Brain microvascular endothelial cell (primary cell): ENCODE measurements around the gene WSCD2.

Experiments used
- DNase-seq: peaks from one replicate; pipeline ENCODE4 v3.0.0-alpha.2; 2020
- H3K27ac ChIP-seq: fragments of 250-450 bp; sonication (Bioruptor Pico); 2 replicates; pipeline ENCODE4 v1.5.1; 2020; ENCODE audit warnings: mild to moderate bottlenecking, moderate library complexity
- H3K27me3 ChIP-seq: fragments of 250-450 bp; sonication (Bioruptor Pico); replicated peaks from 2 replicates; pipeline ENCODE4 v1.5.1; 2020; ENCODE audit warnings: mild to moderate bottlenecking
- H3K36me3 ChIP-seq: fragments of 250-450 bp; sonication (Bioruptor Pico); replicated peaks from 2 replicates; pipeline ENCODE4 v1.5.1; 2020; ENCODE audit warnings: mild to moderate bottlenecking
- H3K4me3 ChIP-seq: 2 replicates; pipeline ENCODE4 v1.5.1; 2011; ENCODE audit warnings: low read depth, mild to moderate bottlenecking, control low read depth, low read length, moderate library complexity
- in situ Hi-C: cut with HindIII; loops from 2 replicates; pipeline ENCODE4 v1.10.0; 2017; ENCODE audit warnings: low sequenced_read_pairs, low pct_ligation_motif_present
- TF ChIP-seq, protein P1 (sequence below): IDR thresholded peaks from 2 replicates; pipeline ENCODE4 v1.5.1; 2011; ENCODE audit warnings: low read depth, mild to moderate bottlenecking, moderate library complexity, low read length, control low read depth, inconsistent platforms; ENCODE audit errors: missing control alignments

The WSCD2 gene

DNA sequence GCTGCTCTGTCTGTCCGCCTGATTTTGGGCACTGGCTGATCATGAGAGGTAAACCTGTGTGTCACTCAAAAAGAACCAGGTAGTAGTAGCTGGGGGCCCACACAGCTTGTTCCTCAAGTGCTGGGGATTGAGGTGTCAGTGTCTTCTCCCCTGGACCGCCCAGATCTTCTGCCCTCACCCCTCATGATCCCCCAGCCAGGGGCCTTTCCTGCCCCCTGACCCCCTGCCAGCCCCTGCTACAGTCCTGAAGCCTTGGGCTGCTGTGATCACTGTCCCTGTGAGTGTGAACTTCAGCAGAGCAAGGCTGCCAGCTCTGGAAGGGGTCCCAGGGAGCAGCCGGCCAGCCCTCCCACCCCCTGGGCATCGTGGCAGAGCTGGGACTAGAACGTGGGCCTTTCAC, 11.4 kb downstream of the WSCD2 start:
- in situ Hi-C loops, result no loop called here
- no peaks in the 10 kb centered on the region for H3K36me3 ChIP-seq
- TF ChIP-seq, protein P1, sequence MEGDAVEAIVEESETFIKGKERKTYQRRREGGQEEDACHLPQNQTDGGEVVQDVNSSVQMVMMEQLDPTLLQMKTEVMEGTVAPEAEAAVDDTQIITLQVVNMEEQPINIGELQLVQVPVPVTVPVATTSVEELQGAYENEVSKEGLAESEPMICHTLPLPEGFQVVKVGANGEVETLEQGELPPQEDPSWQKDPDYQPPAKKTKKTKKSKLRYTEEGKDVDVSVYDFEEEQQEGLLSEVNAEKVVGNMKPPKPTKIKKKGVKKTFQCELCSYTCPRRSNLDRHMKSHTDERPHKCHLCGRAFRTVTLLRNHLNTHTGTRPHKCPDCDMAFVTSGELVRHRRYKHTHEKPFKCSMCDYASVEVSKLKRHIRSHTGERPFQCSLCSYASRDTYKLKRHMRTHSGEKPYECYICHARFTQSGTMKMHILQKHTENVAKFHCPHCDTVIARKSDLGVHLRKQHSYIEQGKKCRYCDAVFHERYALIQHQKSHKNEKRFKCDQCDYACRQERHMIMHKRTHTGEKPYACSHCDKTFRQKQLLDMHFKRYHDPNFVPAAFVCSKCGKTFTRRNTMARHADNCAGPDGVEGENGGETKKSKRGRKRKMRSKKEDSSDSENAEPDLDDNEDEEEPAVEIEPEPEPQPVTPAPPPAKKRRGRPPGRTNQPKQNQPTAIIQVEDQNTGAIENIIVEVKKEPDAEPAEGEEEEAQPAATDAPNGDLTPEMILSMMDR, result no peak
- no peaks in the 10 kb centered on the region for H3K27me3 ChIP-seq
- DNase-seq, result no peak
- H3K4me3 ChIP-seq, result no peak overlapping the region
- no peak overlapping the region for H3K27ac ChIP-seq

- no peak for DNase-seq
- in situ Hi-C loops, result no loop called here
- Histone ChIP-seq H3K27ac (no peak overlapping the region), H3K27me3 (no peaks in the 10 kb centered on the region), H3K36me3 (no peaks in the 10 kb centered on the region), H3K4me3 (no peak overlapping the region)
- TF ChIP-seq, protein P1, result no peak
Observed at GRCh38 chr12:108141600-108142130, 12.6 kb downstream of the WSCD2 start.

DNA sequence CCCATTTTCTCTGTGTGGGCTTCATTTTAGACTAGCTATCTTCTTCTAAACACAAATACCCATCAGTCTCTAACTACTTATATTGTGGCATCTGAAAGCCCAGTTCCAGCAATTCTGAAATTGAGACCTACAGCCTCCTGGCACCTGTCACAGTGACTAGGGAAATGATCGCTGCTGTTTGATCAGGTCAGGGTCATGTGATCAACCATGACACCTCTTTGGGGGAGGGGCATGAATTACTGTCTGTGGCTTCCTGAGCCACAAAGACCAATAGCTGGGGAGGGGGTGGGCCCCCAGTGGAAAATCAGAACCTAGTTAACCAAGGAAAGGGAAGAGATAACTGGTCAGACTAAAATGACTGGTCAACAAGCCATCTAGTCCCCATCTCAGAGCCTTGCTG, 14.1 kb downstream of the WSCD2 start:
- no peak for DNase-seq
- Histone ChIP-seq H3K36me3 (no peaks in the 10 kb centered on the region), H3K27me3 (no peaks in the 10 kb centered on the region), H3K4me3 (no peak overlapping the region), H3K27ac (no peak overlapping the region)
- in situ Hi-C loops, result no loop called here
- TF ChIP-seq, protein P1, result no peak

- H3K36me3 ChIP-seq, result no peaks in the 10 kb centered on the region
- in situ Hi-C loops, result no loop called here
- DNase-seq, result no peak
- no peaks in the 10 kb centered on the region for H3K27me3 ChIP-seq
- TF ChIP-seq, protein P1, result no peak
- H3K4me3 ChIP-seq, result no peak overlapping the region
- no peak overlapping the region for H3K27ac ChIP-seq
Observed at GRCh38 chr12:108144080-108144479, 15.0 kb downstream of the WSCD2 start.

GRCh38 chr12:108145011-108145410, 15.9 kb downstream of the WSCD2 start:
- Histone ChIP-seq H3K27ac (no peak overlapping the region), H3K27me3 (no peaks in the 10 kb centered on the region), H3K4me3 (no peak overlapping the region), H3K36me3 (no peaks in the 10 kb centered on the region)
- no peak for DNase-seq
- in situ Hi-C loops, result no loop called here
- TF ChIP-seq, protein P1, result no peak
